H1 (cell line): ENCODE measurements around the gene SLC45A1.

Experiments
- TF ChIP-seq, protein P1 (sequence below): IDR thresholded peaks from 2 replicates; pipeline ENCODE4 v1.6.1; 2011; ENCODE audit warnings: low read length, improper control_type of control experiment
- TF ChIP-seq, protein P2 (sequence below), 3 experiments: IDR thresholded peaks; 1 replicate in 2 of 3; 2 replicates in 1 of 3; pipeline versions ENCODE4 v1.5.1 to v1.6.1; 2011; ENCODE audit warnings: low read length in 3 of 3, mild to moderate bottlenecking in 3 of 3, inconsistent platforms in 2 of 3, low read depth in 1 of 3, moderate library complexity in 1 of 3; ENCODE audit not compliant: insufficient read depth in 1 of 3; ENCODE audit errors: control extremely low read depth in 1 of 3

DNA sequence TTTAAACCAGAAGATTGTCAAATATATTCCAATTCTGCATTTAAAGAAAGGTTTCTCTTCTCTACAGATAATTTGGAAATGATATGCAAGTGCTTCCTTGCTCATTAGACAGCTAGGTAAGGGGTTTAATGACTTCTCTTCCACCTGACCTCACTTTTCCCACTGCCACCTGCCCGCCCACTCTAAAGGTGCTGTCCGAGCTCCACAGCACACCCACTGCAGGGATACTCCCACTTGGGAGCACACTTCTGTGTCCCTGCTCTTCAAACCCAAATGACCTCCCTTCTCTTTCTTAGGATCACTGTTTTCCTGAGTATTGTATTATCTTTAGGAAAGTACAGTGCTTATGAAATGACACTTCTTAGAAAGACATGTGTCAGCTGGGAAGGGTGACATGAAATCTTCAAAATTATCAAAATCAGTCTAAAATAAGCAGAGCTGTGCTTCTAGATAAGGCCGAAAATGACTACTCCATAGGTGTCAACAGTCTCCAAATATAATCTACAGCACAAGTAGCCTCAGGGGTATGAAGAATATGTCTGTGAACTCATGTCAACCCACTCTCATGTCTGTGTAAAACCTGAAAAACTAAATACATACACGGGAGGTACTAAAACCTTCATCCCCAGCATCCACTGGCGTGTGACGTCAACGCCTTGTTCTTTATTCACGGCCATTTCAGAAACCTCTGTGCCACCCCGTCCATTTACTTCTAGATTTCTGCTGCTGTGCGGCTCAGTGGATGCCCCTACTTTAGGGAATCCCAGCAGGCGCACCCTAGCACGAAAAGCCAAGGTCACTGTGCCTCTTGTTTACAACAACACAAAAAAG, 71.0 kb downstream of the SLC45A1 start:
- TF ChIP-seq, protein P1, sequence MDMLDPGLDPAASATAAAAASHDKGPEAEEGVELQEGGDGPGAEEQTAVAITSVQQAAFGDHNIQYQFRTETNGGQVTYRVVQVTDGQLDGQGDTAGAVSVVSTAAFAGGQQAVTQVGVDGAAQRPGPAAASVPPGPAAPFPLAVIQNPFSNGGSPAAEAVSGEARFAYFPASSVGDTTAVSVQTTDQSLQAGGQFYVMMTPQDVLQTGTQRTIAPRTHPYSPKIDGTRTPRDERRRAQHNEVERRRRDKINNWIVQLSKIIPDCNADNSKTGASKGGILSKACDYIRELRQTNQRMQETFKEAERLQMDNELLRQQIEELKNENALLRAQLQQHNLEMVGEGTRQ, result no peak
- TF ChIP-seq, protein P2, sequence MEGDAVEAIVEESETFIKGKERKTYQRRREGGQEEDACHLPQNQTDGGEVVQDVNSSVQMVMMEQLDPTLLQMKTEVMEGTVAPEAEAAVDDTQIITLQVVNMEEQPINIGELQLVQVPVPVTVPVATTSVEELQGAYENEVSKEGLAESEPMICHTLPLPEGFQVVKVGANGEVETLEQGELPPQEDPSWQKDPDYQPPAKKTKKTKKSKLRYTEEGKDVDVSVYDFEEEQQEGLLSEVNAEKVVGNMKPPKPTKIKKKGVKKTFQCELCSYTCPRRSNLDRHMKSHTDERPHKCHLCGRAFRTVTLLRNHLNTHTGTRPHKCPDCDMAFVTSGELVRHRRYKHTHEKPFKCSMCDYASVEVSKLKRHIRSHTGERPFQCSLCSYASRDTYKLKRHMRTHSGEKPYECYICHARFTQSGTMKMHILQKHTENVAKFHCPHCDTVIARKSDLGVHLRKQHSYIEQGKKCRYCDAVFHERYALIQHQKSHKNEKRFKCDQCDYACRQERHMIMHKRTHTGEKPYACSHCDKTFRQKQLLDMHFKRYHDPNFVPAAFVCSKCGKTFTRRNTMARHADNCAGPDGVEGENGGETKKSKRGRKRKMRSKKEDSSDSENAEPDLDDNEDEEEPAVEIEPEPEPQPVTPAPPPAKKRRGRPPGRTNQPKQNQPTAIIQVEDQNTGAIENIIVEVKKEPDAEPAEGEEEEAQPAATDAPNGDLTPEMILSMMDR (IDR thresholded peaks at IDR 0.05; ENCODE audit: control extremely low read depth in 1 of 3, insufficient read depth in 1 of 3, low read depth in 1 of 3, low read length in 3 of 3), result no peak
